ENCODE measurements around the gene EHMT2. TPM values are rescaled to one million over a fixed set of nuclear protein-coding genes. Genes with fewer than 3 reads are reported as not detected.

EHMT2 gene
- total and polyA plus RNA-seq, 2 of the 8 experiments (the other 6 are each of a cell fraction or from before 2014, with no cell fraction given): 125 to 177 TPM

GRCh38 chr6:31919624-31920303 is 22.3 kb upstream of the EHMT2 start (continued):
- TF ChIP-seq NRF1 (IDR thresholded peaks at IDR 0.05; ENCODE audit: low read depth, low read length): no peak
- no peak for TF ChIP-seq KDM5A (IDR thresholded peaks at IDR 0.05; ENCODE audit: low read length)
- TF ChIP-seq BACH1 (IDR thresholded peaks at IDR 0.05; ENCODE audit: low read length): no peak
- TF ChIP-seq SP1 (IDR thresholded peaks at IDR 0.05; ENCODE audit: low read depth, low read length): no peak
- no peak for TF ChIP-seq EP300 (IDR thresholded peaks at IDR 0.05; ENCODE audit: borderline replicate concordance in 1 of 2, low read depth in 2 of 2, low read length in 2 of 2)
- no peak for TF ChIP-seq CBX8 (IDR thresholded peaks at IDR 0.05; ENCODE audit: borderline replicate concordance, low read depth, low read length)
- TF ChIP-seq HDAC2 (IDR thresholded peaks at IDR 0.05; ENCODE audit: borderline replicate concordance in 1 of 2, low read depth in 2 of 2, low read length in 2 of 2): no peak
- TF ChIP-seq, protein P1, sequence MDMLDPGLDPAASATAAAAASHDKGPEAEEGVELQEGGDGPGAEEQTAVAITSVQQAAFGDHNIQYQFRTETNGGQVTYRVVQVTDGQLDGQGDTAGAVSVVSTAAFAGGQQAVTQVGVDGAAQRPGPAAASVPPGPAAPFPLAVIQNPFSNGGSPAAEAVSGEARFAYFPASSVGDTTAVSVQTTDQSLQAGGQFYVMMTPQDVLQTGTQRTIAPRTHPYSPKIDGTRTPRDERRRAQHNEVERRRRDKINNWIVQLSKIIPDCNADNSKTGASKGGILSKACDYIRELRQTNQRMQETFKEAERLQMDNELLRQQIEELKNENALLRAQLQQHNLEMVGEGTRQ (IDR thresholded peaks at IDR 0.05; ENCODE audit: low read length): no peak

Measured in H1 (cell line).